ENCODE data around the gene ATP2B3. TPM values are rescaled to one million over a fixed set of nuclear protein-coding genes. Genes with fewer than 3 reads are reported as not detected.

The ATP2B3 gene
- total and polyA plus RNA-seq, 7 donors, result 0.01 to 0.04 (median 0.01) TPM; not detected in 4

DNA sequence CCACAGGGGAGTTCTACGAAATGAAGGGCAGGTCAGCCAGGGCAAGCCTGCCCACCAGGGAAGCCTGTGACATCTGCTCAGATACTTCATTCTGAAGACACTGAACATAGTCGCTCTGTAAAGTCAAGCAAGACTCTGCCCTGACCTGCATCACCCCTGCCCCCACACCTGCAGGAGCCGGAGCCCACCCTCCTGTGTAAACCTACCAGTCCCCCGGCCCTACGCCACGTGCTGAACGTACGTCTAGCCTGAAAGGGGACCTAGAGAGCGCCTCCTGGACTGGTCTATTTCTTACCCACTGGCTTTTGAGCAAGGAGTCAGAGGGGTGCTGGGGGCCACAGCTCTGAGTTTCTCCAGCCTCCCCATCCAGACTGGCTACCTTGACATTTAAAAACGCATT lies 69.9 kb downstream of the ATP2B3 start:
- TF ChIP-seq CTCF (IDR thresholded peaks at IDR 0.05), result no peak
- no peaks in the 10 kb centered on the region for H3K27me3 ChIP-seq (ENCODE audit: insufficient read depth in 3 of 3, low read length in 2 of 3)
- intact Hi-C loops (cut with DNase I), result no loop called here
- ATAC-seq (no peak), DNase-seq (no peak)
- H3K27ac ChIP-seq, result no peak overlapping the region
- H3K4me1 ChIP-seq, result no peaks in the 10 kb centered on the region
- 90 to 100% (median 96%) methylated on average over 9 to 10 of the region's 10 CpGs for WGBS, 3 donors
- no peaks in the 10 kb centered on the region for H3K9me3 ChIP-seq
- H3K36me3 ChIP-seq (ENCODE audit: insufficient read depth in 1 of 2, low read depth in 1 of 2), result peaks cover 0 to 20% of the 10 kb centered on the region in 2 donors
- no peak overlapping the region for H3K4me3 ChIP-seq

DNA sequence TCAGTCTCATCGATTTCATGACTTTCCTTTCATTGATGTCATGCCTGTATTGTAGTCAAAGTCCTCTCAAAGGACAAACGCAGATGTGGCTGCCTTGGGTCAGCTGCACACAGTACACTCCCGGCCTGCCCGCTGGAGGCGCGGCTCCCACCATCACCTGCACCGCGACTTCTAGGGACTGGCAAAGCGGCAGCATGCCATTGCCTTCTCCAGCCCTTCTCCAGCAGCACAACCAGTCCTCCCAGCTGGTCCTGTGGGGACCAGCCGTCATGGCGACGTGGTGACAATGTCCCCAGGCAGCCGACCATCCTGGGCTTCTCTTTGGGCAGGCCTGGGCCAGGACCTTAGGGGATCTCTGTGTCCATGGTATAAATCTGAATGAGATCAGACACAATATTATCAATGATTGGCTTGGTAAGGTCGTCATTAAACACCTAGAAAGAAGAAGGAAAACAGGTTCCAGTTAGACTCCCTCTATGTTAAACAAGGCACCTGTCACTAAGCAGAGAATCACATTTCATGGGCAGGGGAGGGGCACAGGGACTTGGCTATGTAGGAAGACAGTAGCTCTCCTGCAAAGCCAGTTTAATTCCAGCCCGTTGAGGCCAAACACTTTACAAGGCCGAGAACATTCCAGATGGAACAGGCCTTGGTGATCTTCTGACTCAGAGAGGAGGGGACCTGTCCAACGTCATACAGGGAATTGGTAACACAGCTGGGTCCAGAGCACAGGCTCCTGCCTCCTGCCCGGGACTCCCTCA lies 70.8 kb downstream of the ATP2B3 start:
- Histone ChIP-seq H3K27ac (no peak overlapping the region), H3K4me3 (no peak overlapping the region), H3K36me3 (ENCODE audit: insufficient read depth in 1 of 2, low read depth in 1 of 2) (peaks cover 0 to 20% of the 10 kb centered on the region in 2 donors), H3K9me3 (no peaks in the 10 kb centered on the region), H3K27me3 (ENCODE audit: insufficient read depth in 3 of 3, low read length in 2 of 3) (no peaks in the 10 kb centered on the region), H3K4me1 (no peaks in the 10 kb centered on the region)
- intact Hi-C loops (cut with DNase I), result no loop called here
- ATAC-seq, result peak in 2 of 4 donors; percentile 27 to 53
- DNase-seq, result no peak
- TF ChIP-seq CTCF (IDR thresholded peaks at IDR 0.05), result no peak
- 76 to 79% (median 78%) methylated on average over 18 of the region's 18 CpGs for WGBS, 3 donors

DNA sequence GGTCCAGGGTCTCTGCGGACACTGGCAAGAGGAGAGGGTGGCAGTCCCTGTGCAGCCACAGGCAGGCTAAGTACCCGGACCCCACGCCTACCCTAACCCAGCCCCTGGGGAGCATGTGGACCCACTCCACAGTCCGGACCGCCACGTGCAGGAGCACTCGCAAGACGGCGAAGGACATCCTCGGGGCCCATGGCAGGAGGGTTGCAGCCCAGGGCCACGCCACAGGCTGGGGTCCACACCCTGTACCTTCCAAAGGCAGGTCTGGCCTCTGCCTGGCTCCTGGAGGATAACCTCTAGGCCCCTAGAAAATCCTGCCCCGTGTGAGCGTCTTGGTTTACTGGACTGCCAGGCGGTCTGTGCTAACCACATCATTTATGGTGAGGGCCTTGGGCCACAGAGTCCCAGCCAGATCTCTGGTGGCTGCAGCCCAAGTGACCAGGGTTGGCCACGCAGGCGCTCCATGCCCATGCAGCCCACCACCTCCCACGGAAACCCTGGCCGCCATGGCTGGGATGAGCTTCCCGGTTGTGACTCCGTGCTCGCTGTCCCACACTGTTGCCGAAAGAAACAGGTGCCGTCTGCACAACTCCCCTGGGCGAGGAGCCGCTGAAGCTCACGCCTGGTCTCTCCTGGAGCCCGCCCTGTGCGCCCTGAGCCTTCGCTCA lies 71.5 kb downstream of the ATP2B3 start:
- H3K27ac ChIP-seq, result no peak overlapping the region

More for the DNA sequence above, 71.5 kb downstream of the ATP2B3 start:
- Histone ChIP-seq H3K27me3 (ENCODE audit: insufficient read depth in 3 of 3, low read length in 2 of 3) (no peaks in the 10 kb centered on the region), H3K9me3 (no peaks in the 10 kb centered on the region), H3K4me1 (no peaks in the 10 kb centered on the region), H3K36me3 (ENCODE audit: insufficient read depth in 1 of 2, low read depth in 1 of 2) (peaks cover 0 to 25% of the 10 kb centered on the region in 2 donors), H3K4me3 (no peak overlapping the region)
- DNase-seq (peak in 1 of 2 donors; percentile 46), ATAC-seq (no peak)
- intact Hi-C loops (cut with DNase I), result no loop called here
- TF ChIP-seq CTCF (IDR thresholded peaks at IDR 0.05), result no peak
- WGBS, 3 donors, result 93 to 94% (median 94%) methylated on average over 23 to 29 of the region's 29 CpGs
